ENCODE measurements around the gene MAP2. TPM values are rescaled to one million over a fixed set of nuclear protein-coding genes. Genes with fewer than 3 reads are reported as not detected.

MAP2 gene
- total and polyA plus RNA-seq, 2 of the 13 experiments (the other 11 are each of a cell fraction or from before 2014, with no cell fraction given), result 0.08 TPM; not detected in 1

GRCh38 chr2:209688385-209688784 lies 264.5 kb downstream of the MAP2 start:
- in situ Hi-C loops (cut with HindIII; ENCODE audit: extremely low pct_ligation_motif_present, low pct_unique_long_range_greater_than_20kb) (no loop called here), intact Hi-C loops (cut with micrococcal nuclease; ENCODE audit: unreplicated experiment) (no loop called here)
- Histone ChIP-seq H4K20me1 (ENCODE audit: insufficient read depth, low read length) (no peaks in the 10 kb centered on the region), H2AFZ (ENCODE audit: low read length) (no peak overlapping the region), H3K27ac (ENCODE audit: extremely low read length, insufficient read depth, low read length) (no peak overlapping the region), H3K4me2 (ENCODE audit: low read depth, low read length) (no peak overlapping the region), H3K79me2 (ENCODE audit: insufficient read depth, low read length) (no peaks in the 10 kb centered on the region), H3K27me3 (ENCODE audit: control insufficient read depth in 1 of 2, insufficient read depth in 2 of 2, low read length in 2 of 2) (no peaks in the 10 kb centered on the region), H3K9me3 (ENCODE audit: low read length) (no peaks in the 10 kb centered on the region), H3K4me1 (ENCODE audit: insufficient read depth, low read length) (no peaks in the 10 kb centered on the region), H3K9ac (ENCODE audit: insufficient read depth, low read depth, low read length) (no peak overlapping the region), H3K4me3 (replicated peaks in 1 of 3; ENCODE audit: insufficient read depth in 1 of 3, low read depth in 2 of 3, low read length in 3 of 3) (no peak overlapping the region), H3K36me3 (replicated peaks in 1 of 2; ENCODE audit: control insufficient read depth in 1 of 2, insufficient read depth in 2 of 2, low read length in 2 of 2) (no peaks in the 10 kb centered on the region)
- BruUV-seq (replicated peaks), result no TSS peak
- CTCF ChIA-PET (ENCODE audit: low intra/inter-chr PET ratio, low total read pairs), result no interaction called here
- TF ChIP-seq ZNF841 (CRISPR knock-in tag; IDR thresholded peaks at IDR 0.05; ENCODE audit: borderline replicate concordance), result no peak
- no peak for TF ChIP-seq ZHX2 (IDR thresholded peaks at IDR 0.05; ENCODE audit: low read depth)
- no peak for TF ChIP-seq ZHX2 (CRISPR knock-in tag; IDR thresholded peaks at IDR 0.05; ENCODE audit: borderline replicate concordance)
- TF ChIP-seq PRDM4 (CRISPR knock-in tag; IDR thresholded peaks at IDR 0.05; ENCODE audit: borderline replicate concordance), result no peak
- no peak for TF ChIP-seq EHMT2 (IDR thresholded peaks at IDR 0.05; ENCODE audit: borderline replicate concordance, low read depth, low read length)
- no peak for TF ChIP-seq CBX1 (IDR thresholded peaks at IDR 0.05; ENCODE audit: low read depth)
- no peak for TF ChIP-seq SATB2 (CRISPR knock-in tag; IDR thresholded peaks at IDR 0.05)
- TF ChIP-seq CBX5 (CRISPR knock-in tag; IDR thresholded peaks at IDR 0.05; ENCODE audit: borderline replicate concordance), result no peak
- TF ChIP-seq ZNF577 (CRISPR knock-in tag; IDR thresholded peaks at IDR 0.05; ENCODE audit: borderline replicate concordance, low read depth), result no peak
- TF ChIP-seq ZMAT5 (CRISPR knock-in tag; IDR thresholded peaks at IDR 0.05; ENCODE audit: borderline replicate concordance, low read depth), result no peak
- ATAC-seq (no peak), FAIRE-seq (no peak), DNase-seq (ENCODE audit: low spot score) (no peak)
- 5% methylated on average over 2 of the region's 2 CpGs for whole genome bisulfite sequencing (ENCODE audit: low lambda C conversion rate)
- POLR2A ChIA-PET, result no interaction called here

All from HepG2 (cell line).